K562 treated with DMSO at 1 percent for 24 hours (cell line): Measurements from ENCODE around the gene PAK1. TPM values are rescaled to one million over a fixed set of nuclear protein-coding genes. Genes with fewer than 3 reads are reported as not detected.

Experiments
- total RNA-seq: library from RNA; unstranded; fragments of 300-600 nt; gene quantifications from 2 replicates; pipeline ENCODE4 v1.2.3, GENCODE V29; 2022; ENCODE audit warnings: low read depth; ENCODE audit not compliant: insufficient read depth

PAK1 gene
- 2.9 and 4.0 TPM in 2 replicates for total RNA-seq

DNA sequence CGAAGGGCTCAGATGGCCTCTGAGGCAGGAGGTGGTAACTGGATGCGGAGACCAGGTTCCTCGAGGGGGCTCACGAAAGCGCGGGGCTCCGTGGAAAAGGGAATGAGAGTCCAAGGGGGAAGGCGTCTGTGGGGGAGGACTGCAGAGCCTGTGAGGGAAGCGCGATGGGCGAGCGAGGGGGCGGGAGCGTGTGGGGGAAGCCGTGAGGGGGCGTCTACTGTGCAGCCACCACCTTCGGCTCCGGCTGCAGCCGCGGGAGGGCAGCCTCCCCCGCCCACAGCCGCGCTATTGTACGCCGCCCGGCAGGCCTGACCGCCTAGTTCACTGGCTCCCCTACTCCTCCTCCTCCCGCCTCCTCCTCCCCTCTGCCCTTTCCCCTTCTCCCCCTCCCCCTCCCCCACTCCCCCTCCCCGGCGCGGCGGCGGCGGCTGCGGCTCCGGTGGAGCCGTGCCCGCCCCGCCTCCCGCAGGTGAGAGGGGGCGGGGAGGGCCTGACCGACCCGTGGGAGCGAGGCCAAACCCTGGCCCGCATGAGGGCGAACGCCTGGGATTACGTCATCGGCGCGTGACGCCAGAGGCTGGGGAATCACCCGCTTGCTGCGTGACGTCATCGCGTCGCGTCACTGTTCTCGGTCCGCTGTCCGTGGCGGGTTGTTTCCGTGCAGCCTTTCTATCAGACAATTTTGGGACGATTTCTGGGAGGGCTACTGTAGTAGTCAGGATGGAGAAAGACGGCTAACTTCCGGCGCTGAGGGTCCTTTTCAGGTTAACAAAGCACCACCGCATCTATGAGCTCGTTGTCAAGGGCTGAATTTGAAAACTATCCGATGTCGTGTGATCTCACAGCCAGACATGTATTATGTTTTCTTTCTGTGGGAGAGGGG lies at the start of gene PAK1:
Gene PAK1, minus strand, starts transcription at position 294 of the 883 bp plus-strand sequence. CDS start 81,574 bp downstream, outside the sequence.

DNA sequence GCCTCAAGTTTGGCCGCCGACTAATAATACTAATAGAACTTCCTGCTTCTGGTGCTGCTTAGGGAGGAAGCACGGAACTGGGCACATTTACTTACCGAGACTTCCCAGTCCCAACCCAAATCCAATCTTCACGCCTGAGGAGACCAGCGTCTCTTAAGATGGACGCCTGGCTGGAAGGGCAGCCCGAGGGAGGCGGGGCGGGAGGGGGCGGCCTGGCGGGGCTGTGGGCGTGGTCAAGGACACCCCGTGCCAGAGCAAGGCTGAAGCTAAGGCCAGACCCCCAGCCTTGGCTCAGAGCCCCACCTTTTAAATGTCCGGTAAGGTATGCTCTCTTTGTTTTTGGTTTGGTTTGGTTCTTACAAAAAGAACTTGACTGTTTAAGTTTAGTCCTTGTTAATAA lies 172.4 kb downstream of the PAK1 start, which contains the start of gene GDPD4:
Gene GDPD4, minus strand, starts transcription at position 177 of the 400 bp plus-strand sequence. CDS start 16,549 bp downstream, outside the sequence.

Other genes starting within 250 kb of the PAK1 start
- 0.92 TPM in 1 of 2 replicates, not detected in the other for gene GDPD4, start 172.4 kb downstream of the PAK1 start, total RNA-seq
- 2.3 and 2.5 TPM in 2 replicates for gene AQP11, start 115.9 kb upstream of the PAK1 start, total RNA-seq
- 97.7 and 108 TPM in 2 replicates for gene CLNS1A, start 163.7 kb upstream of the PAK1 start, total RNA-seq